ENCODE data around the gene EVI5. TPM values are rescaled to one million over a fixed set of nuclear protein-coding genes. Genes with fewer than 3 reads are reported as not detected.
A peak's percentile ranks its signal among the peaks of the same experiment; 100 is the strongest.
"Not testable (repeated sequence)": the region's sequence is repeated elsewhere in the genome, so short reads cannot be mapped to it uniquely, and the experiment has no call there.

The EVI5 gene
- total and polyA plus RNA-seq, 2 experiments from 2014 or later = 24.9 to 29.0 TPM

GRCh38 chr1:92638498-92638897 is 146.4 kb downstream of the EVI5 start:
- Histone ChIP-seq H2AFZ (no peak overlapping the region), H3K9me3 (ENCODE audit: low read depth) (peaks cover 3% of the 10 kb centered on the region), H3K79me2 (peaks cover 6% of the 10 kb centered on the region), H3K27ac (no peak overlapping the region), H3K4me2 (no peak overlapping the region), H3K4me3 (no peak overlapping the region), H3K9me2 (replicated peaks; ENCODE audit: insufficient read depth) (no peaks in the 10 kb centered on the region), H3K36me3 (replicated peaks; ENCODE audit: insufficient read depth, low read depth) (no peaks in the 10 kb centered on the region), H3K27me3 (no peaks in the 10 kb centered on the region), H4K20me1 (ENCODE audit: insufficient read depth, poor library complexity, severe bottlenecking) (no peaks in the 10 kb centered on the region), H3K4me1 (ENCODE audit: insufficient read depth) (no peaks in the 10 kb centered on the region)
- no peak for DNase-seq (ENCODE audit: low spot score)
- no peak for TF ChIP-seq EZH2phosphoT487 (IDR thresholded peaks at IDR 0.05; ENCODE audit: low read depth, severe bottlenecking, unreplicated experiment)
- TF ChIP-seq CTCF (IDR thresholded peaks at IDR 0.05; ENCODE audit: poor library complexity) = no peak
- no peak for TF ChIP-seq EZH2 (IDR thresholded peaks at IDR 0.05; ENCODE audit: borderline replicate concordance)

GRCh38 chr1:92635203-92635602 is 149.7 kb downstream of the EVI5 start:
- 97% methylated on average over 16 of the region's 16 CpGs for WGBS (ENCODE audit: low lambda C conversion rate, missing lambda C conversion rate)
- H3K27me3 ChIP-seq; H3K4me2 ChIP-seq; DNase-seq (ENCODE audit: low spot score); H3K4me3 ChIP-seq; H3K36me3 ChIP-seq (replicated peaks; ENCODE audit: insufficient read depth, low read depth); H4K20me1 ChIP-seq (ENCODE audit: insufficient read depth, poor library complexity, severe bottlenecking); H3K9me3 ChIP-seq (ENCODE audit: low read depth); H3K79me2 ChIP-seq; H2AFZ ChIP-seq; H3K27ac ChIP-seq; H3K9me2 ChIP-seq (replicated peaks; ENCODE audit: insufficient read depth); H3K4me1 ChIP-seq (ENCODE audit: insufficient read depth): not testable (repeated sequence)

GRCh38 chr1:92623187-92623778 is 161.6 kb downstream of the EVI5 start:
- no peaks in the 10 kb centered on the region for H3K36me3 ChIP-seq (replicated peaks; ENCODE audit: insufficient read depth, low read depth)
- no peak for DNase-seq (ENCODE audit: low spot score)
- no peaks in the 10 kb centered on the region for H3K79me2 ChIP-seq
- H3K9me3 ChIP-seq (ENCODE audit: low read depth) = no peaks in the 10 kb centered on the region
- H3K9me2 ChIP-seq (replicated peaks; ENCODE audit: insufficient read depth) = no peaks in the 10 kb centered on the region
- H3K4me3 ChIP-seq = no peak overlapping the region
- no peak overlapping the region for H3K4me2 ChIP-seq
- no peaks in the 10 kb centered on the region for H4K20me1 ChIP-seq (ENCODE audit: insufficient read depth, poor library complexity, severe bottlenecking)
- WGBS (ENCODE audit: low lambda C conversion rate, missing lambda C conversion rate) = 92% methylated on average over 3 of the region's 3 CpGs
- no peak overlapping the region for H2AFZ ChIP-seq
- TF ChIP-seq CTCF (IDR thresholded peaks at IDR 0.05; ENCODE audit: poor library complexity) (peak; percentile 46), EZH2 (IDR thresholded peaks at IDR 0.05; ENCODE audit: borderline replicate concordance) (no peak), EZH2phosphoT487 (IDR thresholded peaks at IDR 0.05; ENCODE audit: low read depth, severe bottlenecking, unreplicated experiment) (no peak)
- H3K27ac ChIP-seq = no peak overlapping the region
- H3K27me3 ChIP-seq = no peaks in the 10 kb centered on the region
- H3K4me1 ChIP-seq (ENCODE audit: insufficient read depth) = no peaks in the 10 kb centered on the region

- no peak overlapping the region for H3K4me3 ChIP-seq
- H3K4me2 ChIP-seq = no peak overlapping the region
- no peaks in the 10 kb centered on the region for H4K20me1 ChIP-seq (ENCODE audit: insufficient read depth, poor library complexity, severe bottlenecking)
- 90% methylated on average over 13 of the region's 13 CpGs for WGBS (ENCODE audit: low lambda C conversion rate, missing lambda C conversion rate)
- no peak overlapping the region for H3K27ac ChIP-seq
- no peak overlapping the region for H2AFZ ChIP-seq
- DNase-seq (ENCODE audit: low spot score) = no peak
- no peaks in the 10 kb centered on the region for H3K9me2 ChIP-seq (replicated peaks; ENCODE audit: insufficient read depth)
- no peaks in the 10 kb centered on the region for H3K4me1 ChIP-seq (ENCODE audit: insufficient read depth)
- H3K36me3 ChIP-seq (replicated peaks; ENCODE audit: insufficient read depth, low read depth) = no peaks in the 10 kb centered on the region
- H3K79me2 ChIP-seq = no peaks in the 10 kb centered on the region
- H3K27me3 ChIP-seq = no peaks in the 10 kb centered on the region
- H3K9me3 ChIP-seq (ENCODE audit: low read depth) = no peaks in the 10 kb centered on the region
- TF ChIP-seq CTCF (IDR thresholded peaks at IDR 0.05; ENCODE audit: poor library complexity) (no peak), EZH2 (IDR thresholded peaks at IDR 0.05; ENCODE audit: borderline replicate concordance) (no peak), EZH2phosphoT487 (IDR thresholded peaks at IDR 0.05; ENCODE audit: low read depth, severe bottlenecking, unreplicated experiment) (no peak)
Measured at GRCh38 chr1:92619466-92620189, 165.3 kb downstream of the EVI5 start.

Measured in hepatocyte (in vitro differentiated cells).